Activated CD4-positive, alpha-beta T cell treated with anti-CD3 and anti-CD28 coated beads, Interleukin-2, amount 50 U/mL, for 16 hours (primary cell): ENCODE results near the gene MMP2.

Source experiments
- DNase-seq: peaks from one replicate; pipeline ENCODE4 v3.0.0-alpha.2; 2020

The MMP2 gene

DNA sequence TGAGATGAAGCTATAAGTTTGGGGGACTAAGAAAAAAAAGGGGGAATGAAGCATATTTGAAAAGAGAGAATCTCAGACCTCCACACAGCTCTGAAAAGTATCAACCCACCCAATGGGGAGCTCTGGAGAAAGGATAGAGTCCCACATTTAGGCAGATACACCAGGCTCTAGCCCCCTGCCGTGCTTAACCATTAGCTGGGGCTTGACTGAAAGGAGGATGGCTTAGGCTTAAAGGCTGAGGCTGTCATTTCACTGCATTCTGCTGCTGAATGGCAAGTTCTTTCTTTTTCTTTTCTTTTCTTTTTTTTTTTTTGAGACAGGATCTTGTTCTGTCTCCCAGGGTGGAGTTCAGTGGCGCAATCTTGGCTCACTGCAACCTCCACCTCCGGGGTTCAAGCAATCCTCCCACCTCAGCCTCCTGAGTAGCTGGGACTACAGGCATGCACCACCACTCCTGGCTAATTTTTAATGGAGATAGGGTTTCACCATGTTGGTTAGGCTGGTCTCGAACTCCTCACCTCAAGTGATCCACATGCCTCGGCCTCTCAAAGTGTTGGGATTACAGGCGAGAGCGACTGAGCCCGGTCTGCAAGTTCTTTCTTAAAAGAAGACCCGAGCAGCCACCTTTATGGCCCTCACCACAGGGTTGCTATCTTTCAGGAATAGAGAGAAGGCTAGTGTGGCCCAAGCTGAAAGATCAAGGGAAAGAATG lies 9.0 kb upstream of the MMP2 start:
- DNase-seq: no peak

DNA sequence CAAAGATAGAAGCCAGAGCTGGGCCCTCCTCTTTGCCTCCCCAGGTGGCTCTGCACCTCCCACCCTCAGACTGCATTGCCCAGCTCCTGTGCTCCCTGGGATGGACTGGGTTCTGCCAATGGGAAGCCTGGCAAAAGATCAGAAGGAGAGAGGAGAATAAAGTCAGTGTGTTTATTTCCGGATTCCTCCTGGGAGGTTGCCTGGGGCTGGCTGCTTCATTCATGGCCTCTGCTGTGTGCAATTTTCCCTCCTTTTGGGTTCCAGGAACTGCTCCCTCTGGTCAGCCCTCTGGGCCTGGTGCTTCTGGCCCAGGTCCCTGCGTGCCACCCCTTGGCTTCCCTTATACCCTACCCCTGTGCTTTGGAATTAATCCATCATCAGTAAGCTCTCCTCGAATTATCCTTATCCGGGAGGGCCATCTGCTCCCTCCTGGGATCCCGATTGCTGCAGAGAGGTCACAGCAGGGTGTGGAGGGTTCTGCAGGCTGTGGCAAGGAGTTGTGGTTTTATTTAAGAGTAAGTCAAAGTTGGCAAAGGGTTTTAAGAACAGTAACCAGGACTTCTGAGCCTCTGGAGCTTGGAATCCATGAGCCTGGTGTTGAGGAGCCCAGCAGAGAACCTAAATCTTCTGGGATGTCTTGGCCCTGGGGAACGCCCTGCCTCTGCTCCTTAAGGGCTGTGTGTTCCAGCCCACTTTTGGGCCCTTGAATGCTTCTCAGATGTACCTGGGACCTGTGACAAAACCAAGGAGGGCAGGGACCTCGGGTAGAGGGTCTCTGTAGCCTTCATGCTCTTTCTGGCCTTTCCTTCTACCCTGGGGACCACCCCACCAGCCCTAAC lies 8.2 kb upstream of the MMP2 start:
- no peak for DNase-seq

GRCh38 chr16:55471448-55472097 lies 7.4 kb upstream of the MMP2 start:
- peak; percentile 89 for DNase-seq

DNA sequence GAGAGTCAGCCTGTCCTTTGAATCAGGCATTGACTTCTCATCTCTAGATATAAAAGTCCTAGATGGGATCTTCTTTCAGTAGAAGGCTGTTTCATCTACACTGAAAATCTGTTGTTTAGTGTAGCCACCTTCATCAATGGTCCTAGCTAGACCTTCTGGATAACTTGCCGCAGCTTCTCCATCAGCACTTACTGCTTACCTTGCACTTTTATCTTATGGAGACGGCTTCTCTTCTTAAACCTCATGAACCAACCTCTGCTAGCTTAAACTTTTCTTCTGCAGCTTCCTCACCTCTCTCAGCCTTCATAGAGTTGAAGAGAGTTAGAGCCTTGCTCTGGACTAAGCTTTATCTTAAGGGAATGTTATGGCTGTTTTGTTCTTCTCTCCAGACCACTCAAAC lies 5.4 kb upstream of the MMP2 start:
- DNase-seq: no peak

GRCh38 chr16:55474821-55475220 lies 4.2 kb upstream of the MMP2 start:
- DNase-seq: no peak

GRCh38 chr16:55475919-55476318 lies 3.1 kb upstream of the MMP2 start:
- no peak for DNase-seq

- no peak for DNase-seq
These were observed 2.1 kb upstream of the MMP2 start for GRCh38 chr16:55476625-55477533.

DNA sequence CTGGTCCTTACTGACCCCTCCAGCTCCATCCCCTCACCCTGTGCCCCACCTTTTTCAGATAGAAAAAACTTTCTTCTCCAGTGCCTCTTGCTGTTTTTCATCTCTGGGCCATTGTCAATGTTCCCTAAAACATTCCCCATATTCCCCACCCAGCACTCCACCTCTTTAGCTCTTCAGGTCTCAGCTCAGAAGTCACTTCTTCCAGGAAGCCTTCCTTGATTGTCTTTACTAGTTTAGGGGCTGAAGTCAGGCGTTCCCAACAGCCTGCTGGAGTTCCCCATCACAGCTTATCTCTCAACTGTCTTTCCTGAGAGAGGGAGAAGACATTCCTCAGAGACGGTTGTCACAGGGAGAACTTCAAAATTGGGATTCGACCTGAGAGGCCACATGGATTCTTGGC lies 1.3 kb upstream of the MMP2 start:
- DNase-seq: no peak

DNA sequence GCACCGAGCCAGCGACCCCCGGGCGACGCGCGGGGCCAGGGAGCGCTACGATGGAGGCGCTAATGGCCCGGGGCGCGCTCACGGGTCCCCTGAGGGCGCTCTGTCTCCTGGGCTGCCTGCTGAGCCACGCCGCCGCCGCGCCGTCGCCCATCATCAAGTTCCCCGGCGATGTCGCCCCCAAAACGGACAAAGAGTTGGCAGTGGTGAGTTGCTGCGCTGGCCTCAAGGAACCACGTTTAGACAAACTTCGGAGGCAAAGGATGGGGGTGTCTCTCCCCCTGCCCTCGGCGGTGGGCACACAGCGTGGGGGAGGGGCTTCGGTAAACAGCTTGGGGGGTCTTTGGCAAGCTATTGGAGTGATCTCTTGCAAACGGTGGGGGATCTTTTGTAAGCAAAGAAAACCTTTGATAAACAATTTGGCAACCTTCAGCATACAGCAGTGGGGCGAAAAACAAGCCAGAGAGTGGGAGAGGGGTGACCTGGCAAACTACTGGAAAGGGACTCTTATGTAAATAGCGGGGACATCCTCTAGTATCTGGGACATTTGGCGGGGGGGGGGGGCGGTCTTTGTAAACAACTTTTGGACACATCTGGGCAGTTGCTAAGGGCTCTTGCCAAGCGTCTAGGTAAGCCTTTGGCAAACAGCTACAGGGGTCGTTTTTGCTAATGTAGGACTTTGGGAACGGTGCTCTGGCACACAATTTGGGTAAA lies 587 bp downstream of the MMP2 start:
- no peak for DNase-seq

GRCh38 chr16:55480228-55480655 lies 1.2 kb downstream of the MMP2 start:
- no peak for DNase-seq

- DNase-seq: no peak
These were observed 2.0 kb downstream of the MMP2 start for GRCh38 chr16:55481023-55481422.

DNA sequence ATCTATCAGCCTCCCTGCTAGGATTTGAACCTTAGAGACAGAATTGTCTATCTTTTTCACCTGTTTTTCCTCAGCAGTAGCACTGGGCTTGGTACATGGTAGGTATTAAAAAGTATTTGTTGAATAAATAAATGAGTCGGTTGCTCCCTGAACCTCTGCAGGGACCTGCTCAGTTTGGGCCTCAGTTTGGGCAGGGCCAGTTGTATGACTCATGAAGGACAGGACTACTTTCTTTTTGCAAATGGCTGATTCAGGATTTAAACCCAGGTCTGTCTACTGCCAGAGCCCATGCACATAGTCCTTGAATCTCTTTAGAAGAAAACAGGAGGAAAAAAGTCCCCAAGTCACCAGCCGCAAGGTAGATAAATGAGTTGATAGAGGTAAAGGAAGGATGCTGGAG lies 3.1 kb downstream of the MMP2 start:
- no peak for DNase-seq

DNA sequence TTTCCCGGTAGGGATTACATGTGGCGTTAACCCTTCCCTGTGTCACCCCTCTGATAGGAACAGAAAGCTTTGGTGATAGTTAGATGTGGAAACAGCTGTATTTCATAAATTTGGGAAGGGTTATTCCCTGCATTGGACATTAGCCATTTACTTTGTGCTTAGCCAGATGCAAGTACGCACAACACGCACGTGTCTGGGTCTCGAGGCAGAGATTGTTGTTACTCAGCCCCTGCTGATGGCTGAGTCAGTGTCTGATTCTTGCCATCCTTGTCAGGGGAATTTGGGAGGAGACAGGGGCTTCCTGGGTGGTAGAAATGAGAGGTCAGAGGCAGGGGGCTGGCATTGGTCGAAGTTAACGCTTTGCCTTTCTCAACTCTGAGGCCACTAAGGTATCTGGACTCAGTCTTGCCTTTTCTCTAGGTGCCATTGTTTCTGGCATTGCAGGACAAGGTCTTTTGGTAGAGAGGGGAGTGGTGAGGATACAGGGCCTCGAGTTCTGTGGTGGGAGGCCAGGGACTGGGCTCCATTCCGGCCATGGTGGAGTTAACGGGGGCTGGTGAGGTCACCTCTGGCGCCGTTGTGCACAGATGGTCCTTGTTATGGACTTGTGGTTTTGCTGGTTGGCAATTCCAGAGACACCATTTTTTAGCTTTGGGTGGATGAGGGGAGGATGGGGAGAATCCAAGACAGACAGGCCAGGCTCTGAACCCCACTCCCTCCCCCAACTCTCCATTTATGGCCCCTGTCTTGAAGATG lies 8.2 kb downstream of the MMP2 start:
- no peak for DNase-seq

GRCh38 chr16:55488306-55488705 lies 9.3 kb downstream of the MMP2 start:
- DNase-seq: no peak

DNA sequence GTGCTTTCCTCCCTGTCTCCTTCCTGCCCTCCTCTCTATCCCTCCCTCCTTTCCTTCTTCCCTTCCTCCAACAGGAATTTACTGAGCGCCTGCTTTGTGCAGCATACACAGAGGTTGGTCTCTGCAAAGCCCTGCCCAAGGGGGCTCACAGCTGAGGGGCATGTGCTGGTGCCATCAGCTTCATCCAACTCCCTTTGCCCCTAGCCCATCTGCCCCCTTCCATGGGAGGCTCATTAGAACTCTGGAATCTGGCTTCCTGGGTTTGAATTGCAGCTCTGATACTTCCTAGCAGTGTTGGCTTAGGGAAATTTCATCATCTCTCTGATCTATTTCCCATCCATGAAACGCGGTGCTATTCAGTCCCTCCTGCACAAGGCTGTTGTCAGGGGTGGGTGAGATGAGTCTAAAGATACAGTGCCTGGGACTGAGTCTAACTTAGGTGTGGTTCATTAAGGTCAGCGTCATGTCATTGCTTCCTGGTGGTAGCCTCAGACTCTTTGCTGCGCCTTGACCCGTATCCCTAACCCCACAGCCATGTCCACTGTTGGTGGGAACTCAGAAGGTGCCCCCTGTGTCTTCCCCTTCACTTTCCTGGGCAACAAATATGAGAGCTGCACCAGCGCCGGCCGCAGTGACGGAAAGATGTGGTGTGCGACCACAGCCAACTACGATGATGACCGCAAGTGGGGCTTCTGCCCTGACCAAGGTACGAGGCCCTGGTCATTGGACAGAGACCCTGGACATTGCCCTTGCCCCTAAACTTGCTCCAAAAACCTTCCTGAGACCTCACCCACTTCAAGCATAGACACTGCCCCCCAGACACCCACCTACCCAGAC lies 10.3 kb downstream of the MMP2 start:
- DNase-seq: no peak

- DNase-seq: no peak
These were observed 10.9 kb downstream of the MMP2 start for GRCh38 chr16:55489956-55490265.

DNA sequence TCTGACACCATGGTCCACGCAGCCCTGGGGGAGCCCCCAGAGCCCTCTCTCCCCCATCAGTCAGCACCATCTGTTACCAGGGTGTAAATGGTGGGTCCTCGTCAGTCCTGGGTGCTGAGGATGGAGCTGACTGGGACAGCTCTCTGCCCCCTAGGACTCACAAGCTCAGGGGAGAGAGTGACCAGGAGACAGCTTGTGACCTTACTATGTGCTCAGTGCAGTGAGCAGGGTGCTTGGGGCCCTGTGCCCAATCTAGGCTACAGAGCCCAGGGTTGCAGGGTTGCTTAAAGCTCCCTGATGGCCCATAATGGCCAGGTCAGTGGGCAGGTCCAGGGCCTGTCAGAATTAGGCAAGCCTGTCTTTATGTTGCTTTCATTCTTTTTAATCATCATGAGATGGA lies 11.3 kb downstream of the MMP2 start:
- DNase-seq: no peak

DNA sequence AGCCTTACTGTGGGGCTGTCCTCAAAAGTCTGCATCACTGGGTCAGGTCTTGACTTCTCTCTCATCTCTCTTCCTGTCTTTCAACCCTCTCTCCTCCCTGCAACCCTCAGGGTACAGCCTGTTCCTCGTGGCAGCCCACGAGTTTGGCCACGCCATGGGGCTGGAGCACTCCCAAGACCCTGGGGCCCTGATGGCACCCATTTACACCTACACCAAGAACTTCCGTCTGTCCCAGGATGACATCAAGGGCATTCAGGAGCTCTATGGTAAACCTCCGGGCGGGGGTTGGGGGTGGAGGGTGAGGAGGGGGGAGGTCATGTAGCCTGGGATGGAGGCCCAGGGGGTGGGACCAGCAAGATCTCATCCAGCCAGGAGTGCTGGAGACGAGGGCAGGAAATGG lies 12.7 kb downstream of the MMP2 start:
- DNase-seq: no peak

DNA sequence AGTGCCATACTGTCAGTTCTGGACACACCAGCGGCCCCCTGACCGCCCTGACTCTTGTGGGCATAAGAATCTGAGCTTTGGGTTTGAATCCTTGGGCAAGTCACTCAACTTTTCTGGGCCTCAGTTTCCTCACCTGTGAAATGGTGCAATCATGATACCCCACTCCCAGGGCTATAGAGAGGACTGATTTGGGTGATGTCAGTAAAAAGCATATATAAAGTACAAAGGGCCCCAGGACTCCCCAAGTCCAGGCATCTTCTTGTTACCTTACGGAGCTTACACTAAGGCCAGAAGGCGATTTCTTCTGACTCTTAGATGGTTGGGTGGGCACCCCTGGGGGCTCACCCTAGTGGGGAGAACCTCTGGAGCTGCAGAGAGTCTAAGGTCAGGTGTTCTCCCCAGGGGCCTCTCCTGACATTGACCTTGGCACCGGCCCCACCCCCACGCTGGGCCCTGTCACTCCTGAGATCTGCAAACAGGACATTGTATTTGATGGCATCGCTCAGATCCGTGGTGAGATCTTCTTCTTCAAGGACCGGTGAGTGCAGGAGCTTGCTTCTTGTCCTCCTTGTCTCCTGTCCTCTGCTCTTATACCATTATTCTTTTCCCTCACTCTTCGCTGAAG lies 13.9 kb downstream of the MMP2 start:
- DNase-seq: no peak

DNA sequence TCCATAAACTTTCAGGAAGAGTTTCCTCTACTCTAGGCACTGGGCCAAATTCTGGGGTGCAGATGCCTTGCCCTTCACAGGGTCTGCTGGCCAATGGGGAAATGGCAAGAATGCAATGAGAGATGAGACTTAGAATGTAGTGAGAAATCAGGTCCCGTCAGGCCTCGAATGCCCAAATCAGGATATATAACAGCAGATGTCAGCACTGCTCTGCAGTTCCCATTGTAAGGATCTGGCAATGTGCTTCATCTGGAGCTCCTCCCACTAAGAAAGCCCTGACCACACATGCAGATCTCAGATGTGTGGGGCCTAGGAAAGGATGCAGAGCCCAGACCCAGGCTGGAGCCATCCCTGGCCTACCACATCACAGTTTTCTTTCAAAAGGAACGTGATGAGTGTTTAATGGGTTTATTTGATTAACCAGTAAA lies 16.0 kb downstream of the MMP2 start:
- DNase-seq: no peak
